ENCODE data around the gene BEST1. TPM values are rescaled to one million over a fixed set of nuclear protein-coding genes. Genes with fewer than 3 reads are reported as not detected.

The BEST1 gene
- polyA plus RNA-seq, 1 donor from 2014 or later: 6.4 TPM

DNA sequence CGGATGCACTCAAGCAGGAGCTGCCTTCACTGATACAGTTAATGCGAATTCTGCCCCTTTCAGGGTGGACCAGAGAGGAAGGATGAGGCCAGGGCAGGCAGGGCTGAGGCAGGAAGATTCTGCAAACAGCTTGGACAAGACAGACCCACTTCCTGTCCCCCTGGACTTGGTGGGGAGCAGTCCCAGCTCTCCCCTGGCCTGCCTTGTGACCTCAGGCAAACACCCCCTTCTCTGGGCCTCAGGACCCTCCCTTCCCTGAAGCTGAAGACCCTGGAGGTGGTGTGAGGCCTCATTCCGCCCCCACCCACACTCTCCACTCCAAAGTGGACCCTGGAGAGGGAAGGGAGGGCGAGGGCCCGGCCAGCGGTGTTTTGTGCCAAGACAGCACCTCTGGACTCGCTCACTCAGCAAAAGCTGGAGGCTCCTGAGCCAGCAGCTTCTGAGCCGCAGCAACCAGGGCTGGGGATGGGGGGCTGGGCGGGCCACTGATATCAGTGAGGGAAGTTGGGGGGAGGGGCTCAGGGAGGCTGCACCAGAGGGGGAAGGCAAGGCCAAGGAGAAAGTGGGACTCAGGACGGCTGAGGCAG, 41.3 kb upstream of the BEST1 start:
- H3K27ac ChIP-seq (ENCODE audit: low read length): no peak overlapping the region
- H3K9me3 ChIP-seq (ENCODE audit: low read length): no peaks in the 10 kb centered on the region
- no peaks in the 10 kb centered on the region for H4K20me1 ChIP-seq (ENCODE audit: insufficient read depth)
- no peak overlapping the region for H3K9ac ChIP-seq (ENCODE audit: low read length)
- H3K9me2 ChIP-seq (ENCODE audit: insufficient read depth, low read length): no peaks in the 10 kb centered on the region
- H3K36me3 ChIP-seq (ENCODE audit: insufficient read depth, low read length): no peaks in the 10 kb centered on the region
- no peak overlapping the region for H3K4me2 ChIP-seq (ENCODE audit: low read length)
- H3K27me3 ChIP-seq (ENCODE audit: insufficient read depth, low read depth, low read length): no peaks in the 10 kb centered on the region
- no peak for TF ChIP-seq EP300 (conservative IDR thresholded peaks at IDR 0.05; ENCODE audit: poor library complexity, severe bottlenecking)
- TF ChIP-seq RAD21 (conservative IDR thresholded peaks at IDR 0.05): no peak
- no peak for TF ChIP-seq SMC3 (conservative IDR thresholded peaks at IDR 0.05; ENCODE audit: poor library complexity)
- no peak for TF ChIP-seq MXI1 (conservative IDR thresholded peaks at IDR 0.05; ENCODE audit: poor library complexity, severe bottlenecking)
- TF ChIP-seq EZH2 (IDR thresholded peaks at IDR 0.05; ENCODE audit: borderline replicate concordance, insufficient read depth, low read length, poor library complexity, severe bottlenecking): no peak
- TF ChIP-seq, protein P1, sequence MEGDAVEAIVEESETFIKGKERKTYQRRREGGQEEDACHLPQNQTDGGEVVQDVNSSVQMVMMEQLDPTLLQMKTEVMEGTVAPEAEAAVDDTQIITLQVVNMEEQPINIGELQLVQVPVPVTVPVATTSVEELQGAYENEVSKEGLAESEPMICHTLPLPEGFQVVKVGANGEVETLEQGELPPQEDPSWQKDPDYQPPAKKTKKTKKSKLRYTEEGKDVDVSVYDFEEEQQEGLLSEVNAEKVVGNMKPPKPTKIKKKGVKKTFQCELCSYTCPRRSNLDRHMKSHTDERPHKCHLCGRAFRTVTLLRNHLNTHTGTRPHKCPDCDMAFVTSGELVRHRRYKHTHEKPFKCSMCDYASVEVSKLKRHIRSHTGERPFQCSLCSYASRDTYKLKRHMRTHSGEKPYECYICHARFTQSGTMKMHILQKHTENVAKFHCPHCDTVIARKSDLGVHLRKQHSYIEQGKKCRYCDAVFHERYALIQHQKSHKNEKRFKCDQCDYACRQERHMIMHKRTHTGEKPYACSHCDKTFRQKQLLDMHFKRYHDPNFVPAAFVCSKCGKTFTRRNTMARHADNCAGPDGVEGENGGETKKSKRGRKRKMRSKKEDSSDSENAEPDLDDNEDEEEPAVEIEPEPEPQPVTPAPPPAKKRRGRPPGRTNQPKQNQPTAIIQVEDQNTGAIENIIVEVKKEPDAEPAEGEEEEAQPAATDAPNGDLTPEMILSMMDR (IDR thresholded peaks at IDR 0.05; ENCODE audit: poor library complexity, severe bottlenecking): no peak
- TF ChIP-seq TAF1 (IDR thresholded peaks at IDR 0.05; ENCODE audit: low read depth): no peak
- TF ChIP-seq, protein P2, sequence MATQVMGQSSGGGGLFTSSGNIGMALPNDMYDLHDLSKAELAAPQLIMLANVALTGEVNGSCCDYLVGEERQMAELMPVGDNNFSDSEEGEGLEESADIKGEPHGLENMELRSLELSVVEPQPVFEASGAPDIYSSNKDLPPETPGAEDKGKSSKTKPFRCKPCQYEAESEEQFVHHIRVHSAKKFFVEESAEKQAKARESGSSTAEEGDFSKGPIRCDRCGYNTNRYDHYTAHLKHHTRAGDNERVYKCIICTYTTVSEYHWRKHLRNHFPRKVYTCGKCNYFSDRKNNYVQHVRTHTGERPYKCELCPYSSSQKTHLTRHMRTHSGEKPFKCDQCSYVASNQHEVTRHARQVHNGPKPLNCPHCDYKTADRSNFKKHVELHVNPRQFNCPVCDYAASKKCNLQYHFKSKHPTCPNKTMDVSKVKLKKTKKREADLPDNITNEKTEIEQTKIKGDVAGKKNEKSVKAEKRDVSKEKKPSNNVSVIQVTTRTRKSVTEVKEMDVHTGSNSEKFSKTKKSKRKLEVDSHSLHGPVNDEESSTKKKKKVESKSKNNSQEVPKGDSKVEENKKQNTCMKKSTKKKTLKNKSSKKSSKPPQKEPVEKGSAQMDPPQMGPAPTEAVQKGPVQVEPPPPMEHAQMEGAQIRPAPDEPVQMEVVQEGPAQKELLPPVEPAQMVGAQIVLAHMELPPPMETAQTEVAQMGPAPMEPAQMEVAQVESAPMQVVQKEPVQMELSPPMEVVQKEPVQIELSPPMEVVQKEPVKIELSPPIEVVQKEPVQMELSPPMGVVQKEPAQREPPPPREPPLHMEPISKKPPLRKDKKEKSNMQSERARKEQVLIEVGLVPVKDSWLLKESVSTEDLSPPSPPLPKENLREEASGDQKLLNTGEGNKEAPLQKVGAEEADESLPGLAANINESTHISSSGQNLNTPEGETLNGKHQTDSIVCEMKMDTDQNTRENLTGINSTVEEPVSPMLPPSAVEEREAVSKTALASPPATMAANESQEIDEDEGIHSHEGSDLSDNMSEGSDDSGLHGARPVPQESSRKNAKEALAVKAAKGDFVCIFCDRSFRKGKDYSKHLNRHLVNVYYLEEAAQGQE (IDR thresholded peaks at IDR 0.05; ENCODE audit: borderline replicate concordance): no peak
- H2AFZ ChIP-seq (ENCODE audit: low read depth, low read length): no peak overlapping the region
- no peak overlapping the region for H3K4me3 ChIP-seq (ENCODE audit: low read length)
- H3K79me2 ChIP-seq (replicated peaks; ENCODE audit: insufficient read depth, low read length): no peaks in the 10 kb centered on the region
- H3F3A ChIP-seq (ENCODE audit: insufficient read depth, low read length, poor library complexity, severe bottlenecking): no peaks in the 10 kb centered on the region

DNA sequence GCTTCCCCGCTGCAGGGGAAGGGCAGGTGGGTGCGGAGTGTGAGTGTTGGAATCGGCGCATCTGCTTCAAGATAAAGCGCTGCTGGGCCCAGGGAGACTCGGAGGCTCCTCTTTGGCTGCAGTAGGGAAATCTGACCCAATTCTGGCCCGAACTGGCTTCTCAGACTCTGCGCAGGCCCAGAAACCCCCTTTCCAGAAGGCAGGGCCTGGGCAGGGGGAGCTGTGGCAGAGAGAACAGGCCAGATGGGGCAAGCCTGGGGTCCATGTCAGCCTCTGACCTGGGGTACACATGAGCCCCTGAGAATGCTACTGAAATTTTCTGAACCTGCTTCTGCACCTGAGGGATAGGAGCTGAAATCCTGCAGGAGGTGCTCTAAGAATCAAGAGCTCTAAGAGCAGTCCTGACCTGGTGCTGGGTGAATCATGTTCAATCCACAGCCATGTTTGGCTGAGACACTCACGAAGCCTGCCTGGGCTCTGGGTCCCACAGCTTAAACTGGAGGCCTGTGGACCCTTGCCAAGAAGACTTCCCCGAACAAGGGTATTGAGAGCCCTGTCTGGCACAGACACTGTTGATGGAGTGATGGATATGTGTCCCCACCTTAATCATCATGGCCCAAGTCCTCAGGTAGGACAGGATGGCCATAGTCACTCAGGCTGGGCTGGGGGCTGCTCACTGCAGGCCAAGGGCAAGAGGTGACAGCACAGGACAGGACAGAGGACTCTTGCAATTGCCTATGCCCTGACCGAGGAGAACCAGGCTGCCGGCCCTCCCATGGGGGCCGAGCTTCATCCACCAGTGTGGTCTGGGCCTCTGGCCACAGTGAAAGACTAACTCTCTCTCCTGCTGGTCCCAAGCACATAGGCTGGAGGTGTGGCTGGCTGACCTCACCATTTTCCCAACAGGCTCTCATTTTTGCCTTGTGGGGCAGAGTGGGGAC, 39.7 kb upstream of the BEST1 start:
- no peaks in the 10 kb centered on the region for H3K9me2 ChIP-seq (ENCODE audit: insufficient read depth, low read length)
- no peak overlapping the region for H2AFZ ChIP-seq (ENCODE audit: low read depth, low read length)
- no peaks in the 10 kb centered on the region for H3K36me3 ChIP-seq (ENCODE audit: insufficient read depth, low read length)
- H3K9ac ChIP-seq (ENCODE audit: low read length): no peak overlapping the region
- H3K79me2 ChIP-seq (replicated peaks; ENCODE audit: insufficient read depth, low read length): no peaks in the 10 kb centered on the region
- no peaks in the 10 kb centered on the region for H3K27me3 ChIP-seq (ENCODE audit: insufficient read depth, low read depth, low read length)
- no peak overlapping the region for H3K27ac ChIP-seq (ENCODE audit: low read length)
- H3F3A ChIP-seq (ENCODE audit: insufficient read depth, low read length, poor library complexity, severe bottlenecking): no peaks in the 10 kb centered on the region
- H3K4me2 ChIP-seq (ENCODE audit: low read length): no peak overlapping the region
- H3K9me3 ChIP-seq (ENCODE audit: low read length): no peaks in the 10 kb centered on the region
- H3K4me3 ChIP-seq (ENCODE audit: low read length): no peak overlapping the region
- no peaks in the 10 kb centered on the region for H4K20me1 ChIP-seq (ENCODE audit: insufficient read depth)
- TF ChIP-seq SMC3 (conservative IDR thresholded peaks at IDR 0.05; ENCODE audit: poor library complexity) (no peak), EP300 (conservative IDR thresholded peaks at IDR 0.05; ENCODE audit: poor library complexity, severe bottlenecking) (no peak), RAD21 (conservative IDR thresholded peaks at IDR 0.05) (no peak), MXI1 (conservative IDR thresholded peaks at IDR 0.05; ENCODE audit: poor library complexity, severe bottlenecking) (no peak), TAF1 (IDR thresholded peaks at IDR 0.05; ENCODE audit: low read depth) (no peak), EZH2 (IDR thresholded peaks at IDR 0.05; ENCODE audit: borderline replicate concordance, insufficient read depth, low read length, poor library complexity, severe bottlenecking) (no peak), POLR2AphosphoS5 (IDR thresholded peaks at IDR 0.05) (no peak)
- TF ChIP-seq, protein P2 (IDR thresholded peaks at IDR 0.05; ENCODE audit: borderline replicate concordance): no peak
- TF ChIP-seq, protein P1 (IDR thresholded peaks at IDR 0.05; ENCODE audit: poor library complexity, severe bottlenecking): no peak
